GM21786 (cell line): Measurements from ENCODE around the gene PLXNB3.
"Not testable (repeated sequence)": the region's sequence is repeated elsewhere in the genome, so short reads cannot be mapped to it uniquely, and the experiment has no call there.

ENCODE experiments used
- ATAC-seq: cut with Tn5 transposase; IDR thresholded peaks from one replicate; pipeline ENCODE4 v1.9.1; 2021; ENCODE audit not compliant: unreplicated experiment

PLXNB3 gene

DNA sequence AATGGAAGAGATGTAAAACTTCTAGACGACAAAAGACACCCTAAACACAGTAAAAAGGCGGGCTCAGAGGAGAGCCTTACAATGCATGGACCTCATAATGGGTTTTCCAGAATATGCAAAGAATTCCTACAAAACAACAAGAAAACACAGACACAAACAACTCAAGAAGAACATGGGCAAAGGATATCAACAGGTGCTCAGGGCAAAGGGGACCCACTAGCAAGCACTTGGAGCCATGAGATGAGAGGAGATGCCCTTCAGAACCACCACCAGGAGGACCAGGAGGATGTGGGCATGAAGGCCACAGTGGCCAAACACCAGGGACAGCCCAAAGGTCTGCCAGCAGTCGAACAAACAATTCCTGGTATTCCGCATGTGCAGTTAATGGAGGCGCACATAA is 49.1 kb downstream of the PLXNB3 start:
- ATAC-seq, result no peak

DNA sequence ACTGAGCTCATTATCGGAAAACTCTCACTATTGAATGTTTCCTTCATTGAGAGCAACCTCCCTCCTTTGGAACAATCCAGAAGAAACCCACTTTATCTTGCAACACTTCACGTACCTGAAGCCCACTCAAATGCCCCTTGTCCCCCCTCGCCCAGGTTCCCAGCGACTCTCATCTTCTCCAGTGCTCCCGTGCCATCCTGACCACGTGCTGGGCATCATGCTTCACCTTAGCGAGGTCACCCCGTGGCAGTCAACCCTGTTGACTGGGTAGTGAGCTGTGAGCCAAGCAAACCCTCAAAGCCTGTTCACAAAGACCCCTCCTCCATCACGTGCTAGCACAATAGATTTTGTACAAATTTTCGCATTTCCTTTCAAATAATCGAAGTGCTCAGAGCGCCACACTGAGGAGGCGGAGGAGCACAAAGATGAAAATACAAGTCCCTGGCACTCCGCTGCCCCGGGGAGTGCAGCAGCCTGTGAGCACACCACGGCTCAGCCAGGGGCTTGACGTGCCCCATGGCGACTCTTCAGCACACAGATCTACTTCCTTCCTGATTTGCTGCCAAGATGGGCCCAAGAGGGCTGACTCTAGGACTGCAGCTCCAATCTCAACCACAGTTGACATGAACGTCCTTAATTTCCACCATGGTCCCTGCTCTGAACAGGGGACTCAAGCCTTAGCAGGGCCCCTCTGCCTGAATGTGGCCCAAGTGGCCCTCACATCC is 50.7 kb downstream of the PLXNB3 start:
- no peak for ATAC-seq

DNA sequence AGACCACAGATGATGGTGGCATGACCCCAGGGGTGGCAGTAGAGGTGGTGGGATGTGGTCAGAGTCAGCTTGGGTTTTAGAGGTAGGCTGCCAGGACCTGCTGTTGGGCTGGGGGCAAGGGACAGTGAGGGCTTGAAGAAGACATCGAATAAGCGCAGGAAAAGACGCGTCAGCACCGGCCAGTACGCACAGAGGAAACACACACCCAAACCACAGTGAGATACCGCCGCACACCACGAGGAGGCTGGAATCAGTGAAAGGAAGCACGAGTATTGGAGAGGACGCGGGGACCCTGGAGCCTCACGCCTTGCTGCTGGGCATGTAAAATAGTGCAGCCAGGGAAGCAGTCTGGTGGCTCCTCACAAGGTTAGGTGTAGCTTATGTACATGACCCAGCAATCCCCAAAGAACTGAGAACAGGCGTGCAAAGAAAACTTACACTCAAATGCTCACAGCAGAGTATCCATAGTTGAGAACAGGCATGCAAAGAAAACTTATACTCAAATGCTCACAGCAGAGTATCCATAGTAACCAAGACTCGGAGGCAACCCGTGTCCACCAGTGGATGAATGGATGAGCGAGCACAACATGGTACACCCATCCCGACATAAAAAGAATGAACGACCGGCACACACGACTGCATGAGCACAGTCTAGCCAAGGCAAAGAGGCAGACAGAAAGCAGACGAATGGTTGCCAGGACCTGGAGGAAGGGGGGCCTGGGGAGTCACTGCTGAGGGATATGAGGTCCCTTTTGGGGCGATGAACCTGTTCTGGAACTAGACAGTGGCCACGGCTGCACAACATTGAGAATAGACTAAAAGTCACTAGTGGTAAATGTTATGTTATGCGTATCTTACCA is 53.0 kb downstream of the PLXNB3 start:
- ATAC-seq, result no peak

DNA sequence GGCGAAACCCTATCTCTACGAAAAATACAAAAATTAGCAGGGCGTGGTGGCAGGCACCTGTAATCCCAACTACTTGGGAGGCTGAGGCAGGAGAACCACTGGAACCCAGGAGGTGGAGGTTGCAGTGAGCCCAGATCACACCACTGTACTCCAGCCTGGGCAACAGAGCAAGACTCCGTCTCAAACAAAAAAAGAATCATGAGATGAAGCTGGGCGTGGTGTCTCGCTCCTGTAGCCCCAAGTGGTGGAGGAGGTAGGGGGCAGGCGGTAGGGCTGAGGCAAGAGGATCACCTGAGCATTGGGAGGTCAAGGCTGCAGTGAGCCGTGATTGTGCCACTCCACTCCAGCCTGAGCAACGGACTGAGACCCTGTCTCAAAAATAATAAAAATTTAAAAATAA is 54.0 kb downstream of the PLXNB3 start:
- not testable (repeated sequence) for ATAC-seq

- ATAC-seq, result no peak
These were observed 54.7 kb downstream of the PLXNB3 start for GRCh38 chrX:153818571-153819383.

DNA sequence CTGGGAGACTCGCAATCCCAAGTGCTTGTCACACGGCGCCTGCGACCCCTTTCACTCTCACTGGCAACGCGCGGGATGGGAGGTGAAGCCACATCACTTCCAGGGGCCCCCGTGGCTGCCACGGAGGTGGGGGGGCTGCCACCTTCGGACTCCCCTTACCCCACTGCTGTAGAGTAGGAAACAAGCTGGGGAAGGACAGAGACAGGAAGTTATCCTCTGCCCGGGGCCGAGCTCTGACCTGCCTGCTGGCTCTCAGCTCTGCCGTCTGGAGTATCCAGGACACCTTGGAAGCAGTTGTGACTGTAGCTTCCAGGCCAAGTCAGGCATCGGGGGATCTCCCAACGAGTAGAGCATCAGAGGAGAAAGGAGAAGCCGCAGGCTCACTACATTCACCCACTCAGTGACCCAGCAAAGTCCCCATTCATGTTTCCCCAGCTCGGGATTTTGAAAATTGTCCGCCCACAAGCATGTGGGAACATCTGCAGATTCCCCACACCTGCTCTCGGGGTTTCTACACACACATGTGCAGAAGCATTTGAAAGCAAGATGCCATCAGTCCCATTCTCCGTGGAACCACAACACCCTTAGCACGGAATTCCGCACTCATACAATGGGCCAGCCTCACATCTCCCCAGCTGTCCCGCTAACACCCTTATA is 55.5 kb downstream of the PLXNB3 start:
- no peak for ATAC-seq

- ATAC-seq, result no peak
These were observed 56.6 kb downstream of the PLXNB3 start for GRCh38 chrX:153820601-153821000.

DNA sequence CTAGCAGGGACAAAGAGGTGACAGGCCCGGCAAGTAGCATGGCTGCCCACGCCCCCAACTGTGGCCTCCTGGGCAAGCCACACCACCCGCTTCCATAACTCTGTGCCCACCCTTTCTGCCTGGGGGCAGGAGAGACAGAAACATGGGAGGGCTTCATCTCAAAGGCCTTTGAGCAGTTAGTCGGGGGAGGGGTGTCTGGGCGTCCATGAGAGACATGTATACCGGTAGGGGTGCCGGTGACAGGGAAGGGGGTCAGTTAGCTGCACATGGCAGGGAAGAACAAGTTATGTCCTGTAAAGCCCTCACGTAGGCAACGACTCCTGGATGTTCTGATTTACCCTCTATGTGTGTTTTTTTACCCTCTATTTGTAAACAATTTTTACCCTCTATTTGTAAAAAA is 57.0 kb downstream of the PLXNB3 start:
- ATAC-seq, result no peak

GRCh38 chrX:153824348-153824747 is 60.3 kb downstream of the PLXNB3 start:
- no peak for ATAC-seq

GRCh38 chrX:153825042-153825441 is 61.0 kb downstream of the PLXNB3 start:
- no peak for ATAC-seq
